Stimulated activated CD8-positive, alpha-beta memory T cell treated with anti-CD3 and anti-CD28 coated beads, Interleukin-15, amount 100 ng/mL, for 24 hours (primary cell): ENCODE results near the gene DEGS2.

ENCODE experiments used
- DNase-seq: peaks from one replicate; pipeline ENCODE4 v3.0.0-alpha.2; 2020; ENCODE audit warnings: low read depth

The DEGS2 gene

GRCh38 chr14:100111931-100112704 lies 47.3 kb downstream of the DEGS2 start:
- DNase-seq = no peak

- DNase-seq = no peak
These were observed 48.6 kb downstream of the DEGS2 start for GRCh38 chr14:100110816-100111215.

GRCh38 chr14:100109594-100109955 lies 49.9 kb downstream of the DEGS2 start:
- DNase-seq = no peak

- DNase-seq = no peak
These were observed 50.4 kb downstream of the DEGS2 start for GRCh38 chr14:100108840-100109593.

GRCh38 chr14:100108042-100108825 lies 51.2 kb downstream of the DEGS2 start:
- peak; percentile 71 for DNase-seq

GRCh38 chr14:100107236-100107635 lies 52.2 kb downstream of the DEGS2 start:
- DNase-seq = no peak

GRCh38 chr14:100106250-100107112 lies 53.0 kb downstream of the DEGS2 start:
- no peak for DNase-seq

GRCh38 chr14:100105357-100106169 lies 53.9 kb downstream of the DEGS2 start:
- no peak for DNase-seq

- no peak for DNase-seq
These were observed 54.7 kb downstream of the DEGS2 start for GRCh38 chr14:100104523-100105300.

GRCh38 chr14:100104006-100104352 lies 55.5 kb downstream of the DEGS2 start:
- DNase-seq = no peak

- DNase-seq = no peak
These were observed 56.0 kb downstream of the DEGS2 start for GRCh38 chr14:100103250-100104005.

GRCh38 chr14:100102156-100102785 lies 57.2 kb downstream of the DEGS2 start:
- DNase-seq = no peak

- DNase-seq = no peak
These were observed 59.3 kb downstream of the DEGS2 start for GRCh38 chr14:100100032-100100703.

- DNase-seq = no peak
These were observed 61.3 kb downstream of the DEGS2 start for GRCh38 chr14:100098171-100098570.

GRCh38 chr14:100096656-100097055 lies 62.8 kb downstream of the DEGS2 start:
- DNase-seq = no peak
